ENCODE results near the gene OR14I1.

GRCh38 chr1:248691567-248692155 lies 10.9 kb downstream of the OR14I1 start:
- TF ChIP-seq, protein P1, sequence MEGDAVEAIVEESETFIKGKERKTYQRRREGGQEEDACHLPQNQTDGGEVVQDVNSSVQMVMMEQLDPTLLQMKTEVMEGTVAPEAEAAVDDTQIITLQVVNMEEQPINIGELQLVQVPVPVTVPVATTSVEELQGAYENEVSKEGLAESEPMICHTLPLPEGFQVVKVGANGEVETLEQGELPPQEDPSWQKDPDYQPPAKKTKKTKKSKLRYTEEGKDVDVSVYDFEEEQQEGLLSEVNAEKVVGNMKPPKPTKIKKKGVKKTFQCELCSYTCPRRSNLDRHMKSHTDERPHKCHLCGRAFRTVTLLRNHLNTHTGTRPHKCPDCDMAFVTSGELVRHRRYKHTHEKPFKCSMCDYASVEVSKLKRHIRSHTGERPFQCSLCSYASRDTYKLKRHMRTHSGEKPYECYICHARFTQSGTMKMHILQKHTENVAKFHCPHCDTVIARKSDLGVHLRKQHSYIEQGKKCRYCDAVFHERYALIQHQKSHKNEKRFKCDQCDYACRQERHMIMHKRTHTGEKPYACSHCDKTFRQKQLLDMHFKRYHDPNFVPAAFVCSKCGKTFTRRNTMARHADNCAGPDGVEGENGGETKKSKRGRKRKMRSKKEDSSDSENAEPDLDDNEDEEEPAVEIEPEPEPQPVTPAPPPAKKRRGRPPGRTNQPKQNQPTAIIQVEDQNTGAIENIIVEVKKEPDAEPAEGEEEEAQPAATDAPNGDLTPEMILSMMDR (IDR thresholded peaks at IDR 0.05): no peak
- no peak for TF ChIP-seq POLR2A (IDR thresholded peaks at IDR 0.05)
